GM12875 (cell line): Measurements from ENCODE around the gene TOR1AIP1.
A peak's percentile ranks its signal among the peaks of the same experiment; 100 is the strongest.

ENCODE experiments used
- H3K4me3 ChIP-seq: one replicate; pipeline ENCODE4 v1.5.1; 2011; ENCODE audit warnings: low read depth, low read length, control low read depth
- CTCF ChIP-seq: IDR thresholded peaks from 2 replicates; pipeline ENCODE4 v1.5.1; 2011; ENCODE audit warnings: low read depth, mild to moderate bottlenecking, control low read depth, inconsistent platforms, low read length, moderate library complexity, borderline replicate concordance; ENCODE audit not compliant: insufficient read depth

TOR1AIP1 gene

DNA sequence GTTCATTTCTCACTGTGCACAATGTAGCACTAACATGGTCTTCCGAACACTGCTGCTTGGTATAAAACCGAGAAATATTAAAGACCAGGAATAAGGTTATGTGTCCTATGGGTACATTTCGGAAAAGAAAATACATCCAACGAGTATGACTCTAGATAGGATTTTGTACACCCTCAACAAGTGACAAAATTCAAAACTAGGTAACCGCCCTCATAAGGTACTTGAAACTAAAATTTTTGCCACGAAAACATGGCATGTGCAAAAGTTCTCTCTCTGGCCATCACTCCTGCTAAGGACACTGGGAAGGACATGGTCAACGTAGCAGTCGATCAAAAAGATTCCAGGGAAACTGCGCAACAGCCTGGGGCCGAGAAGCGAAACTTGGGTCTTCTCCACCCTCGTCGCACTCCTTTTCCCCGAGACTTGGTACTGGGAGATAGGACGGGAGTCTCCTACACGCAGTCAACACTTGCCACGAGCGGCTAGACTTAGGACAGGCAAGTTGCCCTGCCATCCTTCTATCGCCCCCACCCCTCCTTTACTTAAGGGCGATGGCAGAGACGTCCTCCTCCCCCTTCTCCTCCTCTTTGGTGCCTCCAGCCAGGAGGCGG is 338 bp upstream of the TOR1AIP1 start:
- H3K4me3 ChIP-seq = peak overlapping the region; percentile 83
- TF ChIP-seq CTCF = no peak

DNA sequence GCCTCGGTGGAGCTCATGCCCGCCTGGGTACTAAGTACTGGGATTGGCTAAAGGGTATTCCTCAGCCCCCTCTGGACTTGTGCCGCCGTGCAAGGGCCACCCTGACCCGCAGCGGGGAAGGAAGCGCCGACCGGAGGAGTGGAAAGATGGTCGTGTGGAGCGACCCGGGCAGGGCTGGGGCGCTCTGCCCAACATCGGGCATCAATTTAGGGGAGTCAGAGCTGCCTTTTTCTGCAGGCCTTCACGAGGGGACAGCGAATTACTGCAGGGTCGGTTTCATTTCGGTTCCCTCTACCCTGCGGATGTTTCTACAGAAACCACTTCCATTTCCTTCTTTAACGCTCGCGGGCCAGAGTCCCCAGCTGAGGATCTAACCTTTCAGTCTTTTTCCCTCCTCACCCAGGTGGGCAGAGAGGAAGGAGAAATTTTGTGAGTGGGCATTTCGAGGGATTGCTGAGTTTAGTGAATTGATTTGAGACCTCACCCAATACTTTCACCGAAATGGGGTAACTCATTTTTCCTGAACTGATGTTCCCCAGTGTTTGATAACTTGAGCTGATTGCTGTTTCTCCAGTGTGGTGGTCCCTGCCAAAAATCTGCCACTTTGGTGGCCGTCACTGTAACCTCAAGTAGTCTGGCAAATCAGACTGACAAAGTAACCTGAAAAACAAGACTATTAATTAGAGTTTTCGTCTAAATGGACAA is 1.1 kb downstream of the TOR1AIP1 start:
- H3K4me3 ChIP-seq = peak overlapping the region; percentile 75
- no peak for TF ChIP-seq CTCF

DNA sequence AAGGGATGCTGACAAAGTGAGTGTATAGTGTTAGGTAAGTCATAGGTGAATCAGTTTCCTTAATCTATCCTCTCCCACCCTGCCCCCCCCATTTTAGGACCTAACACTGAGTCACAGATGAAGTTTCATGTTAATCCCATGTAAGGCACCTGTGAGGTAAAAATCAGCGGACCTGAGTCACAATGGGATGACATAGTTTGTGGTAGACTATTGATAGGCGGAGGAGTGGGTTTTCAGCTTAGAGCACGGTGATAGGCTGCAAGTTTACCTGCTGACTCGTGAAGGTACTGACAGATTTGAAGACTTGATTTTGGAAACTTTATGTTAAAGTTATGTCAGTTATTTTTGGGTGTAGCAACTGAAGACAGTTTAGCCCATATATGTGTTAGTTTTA is 1.7 kb downstream of the TOR1AIP1 start:
- no peak for TF ChIP-seq CTCF
- peak overlapping the region; percentile 75 for H3K4me3 ChIP-seq

GRCh38 chr1:179888071-179888470 is 6.0 kb downstream of the TOR1AIP1 start:
- no peak for TF ChIP-seq CTCF
- H3K4me3 ChIP-seq = no peak overlapping the region

DNA sequence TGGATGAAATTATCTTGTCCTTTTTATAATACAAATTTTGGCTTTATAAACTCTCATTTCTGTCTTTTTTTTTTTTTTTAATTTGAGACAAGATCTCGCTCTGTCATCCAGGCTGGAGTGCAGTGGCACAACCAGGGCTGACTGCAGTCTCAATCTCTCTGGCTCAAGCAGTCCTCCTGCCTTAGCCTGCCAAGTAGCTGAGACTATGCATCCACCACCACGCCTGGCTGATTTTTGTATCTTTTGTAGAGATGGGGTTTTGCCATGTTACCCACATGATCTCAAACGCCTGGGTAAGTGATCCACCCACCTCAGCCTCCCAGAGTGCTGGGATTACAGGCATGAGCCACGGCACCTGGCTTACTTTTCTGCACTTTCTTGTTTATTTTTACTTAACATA is 7.5 kb downstream of the TOR1AIP1 start:
- TF ChIP-seq CTCF = no peak
- no peak overlapping the region for H3K4me3 ChIP-seq

- TF ChIP-seq CTCF = no peak
- H3K4me3 ChIP-seq = no peak overlapping the region
Observed at GRCh38 chr1:179910934-179911333, 28.8 kb downstream of the TOR1AIP1 start.

DNA sequence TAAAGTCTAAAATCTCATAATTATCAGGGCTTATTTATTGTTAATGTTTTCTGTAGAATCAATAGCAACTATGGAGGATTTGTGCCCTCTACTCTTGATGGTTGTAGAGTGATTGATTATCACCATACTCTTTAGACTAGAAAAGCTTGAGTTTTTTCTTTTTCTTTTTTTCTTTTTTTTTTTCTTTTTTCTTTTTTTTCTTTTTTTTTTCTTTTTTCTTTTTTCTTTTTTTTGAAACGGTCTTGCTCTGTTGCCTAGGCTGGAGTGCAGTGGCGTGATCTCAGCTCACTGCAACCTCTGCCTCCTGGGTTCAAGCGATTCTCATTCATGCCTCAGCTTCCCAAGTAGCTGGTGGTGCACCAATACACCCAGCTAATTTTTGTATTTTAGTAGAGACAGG is 29.7 kb downstream of the TOR1AIP1 start:
- no peak overlapping the region for H3K4me3 ChIP-seq
- no peak for TF ChIP-seq CTCF
